HepG2 (cell line): ENCODE measurements around the gene RAB14. TPM values are rescaled to one million over a fixed set of nuclear protein-coding genes. Genes with fewer than 3 reads are reported as not detected.
"Not testable (repeated sequence)": the region's sequence is repeated elsewhere in the genome, so short reads cannot be mapped to it uniquely, and the experiment has no call there.

Experiments
- ARID3A ChIP-seq: IDR thresholded peaks from 2 replicates; pipeline ENCODE4 v1.6.1; 2012; ENCODE audit warnings: low read depth, low read length, improper control_type of control experiment
- BCL6 ChIP-seq: IDR thresholded peaks from 2 replicates; pipeline ENCODE4 v1.6.1; 2016; ENCODE audit warnings: missing genetic modification reagents, missing compliant biosample characterization
- CEBPB ChIP-seq: IDR thresholded peaks from 2 replicates; pipeline ENCODE4 v1.6.1; 2011; ENCODE audit warnings: low read depth, low read length, improper control_type of control experiment, borderline replicate concordance
- CEBPG ChIP-seq: IDR thresholded peaks from 2 replicates; pipeline ENCODE4 v1.6.1; 2016
- FOXJ3 ChIP-seq: sonication (generic); formaldehyde crosslinking; IDR thresholded peaks from 2 replicates; pipeline ENCODE4 v1.4.0; 2020; ENCODE audit warnings: missing genetic modification reagents, mild to moderate bottlenecking, borderline replicate concordance
- FOXO1 ChIP-seq: sonication (generic); formaldehyde crosslinking; IDR thresholded peaks from 2 replicates; pipeline ENCODE4 v1.4.0; 2020; ENCODE audit warnings: missing genetic modification reagents
- FOXP1 ChIP-seq, 2 experiments: fragments of 450-650 bp in 1 of 2; IDR thresholded peaks; 2 replicates each; pipeline ENCODE4 v1.6.1; 2017 to 2018; ENCODE audit warnings: antibody characterized with exemption in 1 of 2
- HOMEZ ChIP-seq: IDR thresholded peaks from 2 replicates; pipeline ENCODE4 v1.6.1; 2016; ENCODE audit warnings: low read depth
- IRF2 ChIP-seq: IDR thresholded peaks from 2 replicates; pipeline ENCODE4 v1.6.1; 2018; ENCODE audit warnings: missing genetic modification reagents, missing compliant biosample characterization
- MEF2D ChIP-seq: sonication (generic); formaldehyde crosslinking; IDR thresholded peaks from 2 replicates; pipeline ENCODE4 v1.5.1; 2020; ENCODE audit warnings: mild to moderate bottlenecking, missing genetic modification reagents
- MIER2 ChIP-seq: IDR thresholded peaks from 2 replicates; pipeline ENCODE4 v1.6.1; 2016; ENCODE audit warnings: missing biosample characterization, missing genetic modification reagents
- MIER3 ChIP-seq: IDR thresholded peaks from 2 replicates; pipeline ENCODE4 v1.6.1; 2016; ENCODE audit warnings: missing compliant biosample characterization, borderline replicate concordance
- MIXL1 ChIP-seq: IDR thresholded peaks from 2 replicates; pipeline ENCODE4 v1.6.1; 2016
- NFIC ChIP-seq: IDR thresholded peaks from 2 replicates; pipeline ENCODE4 v1.6.1; 2012; ENCODE audit warnings: mild to moderate bottlenecking, low read length, inconsistent platforms
- NR2F2 ChIP-seq: IDR thresholded peaks from 2 replicates; pipeline ENCODE4 v1.6.1; 2012; ENCODE audit warnings: low read depth, inconsistent platforms, borderline replicate concordance
- NR2F6 ChIP-seq, 2 experiments: IDR thresholded peaks; 2 replicates each; pipeline ENCODE4 v1.6.1; 2016; ENCODE audit warnings: antibody characterized with exemption in 1 of 2, mild to moderate bottlenecking in 1 of 2
- RXRB ChIP-seq: IDR thresholded peaks from 2 replicates; pipeline ENCODE4 v1.6.1; 2016; ENCODE audit warnings: borderline replicate concordance, missing genetic modification reagents, missing compliant biosample characterization
- SOX13 ChIP-seq, 3 experiments: fragments of 450-650 bp in 1 of 3; sonication (generic) in 1 of 3; formaldehyde crosslinking in 1 of 3; IDR thresholded peaks in 2 of 3; conservative IDR thresholded peaks in 1 of 3; 2 replicates each; pipeline versions ENCODE4 v1.5.0 to v1.6.1; 2016 to 2020; ENCODE audit warnings: antibody characterized with exemption in 1 of 3, mild to moderate bottlenecking in 1 of 3, missing compliant biosample characterization in 1 of 3, missing genetic modification reagents in 1 of 3, moderate library complexity in 1 of 3
- SOX6 ChIP-seq, 2 experiments: fragments of 450-650 bp in 1 of 2; sonication (generic) in 1 of 2; formaldehyde crosslinking in 1 of 2; IDR thresholded peaks; 2 replicates each; pipeline versions ENCODE4 v1.4.0 to v1.6.1; 2017 to 2020; ENCODE audit warnings: antibody characterized with exemption in 1 of 2, mild to moderate bottlenecking in 1 of 2, missing genetic modification reagents in 1 of 2
- THAP11 ChIP-seq: IDR thresholded peaks from 2 replicates; pipeline ENCODE4 v1.6.1; 2016; ENCODE audit warnings: missing biosample characterization, missing genetic modification reagents
- ZBTB20 ChIP-seq: sonication (generic); formaldehyde crosslinking; IDR thresholded peaks from 2 replicates; pipeline ENCODE4 v1.8.1; 2023; ENCODE audit warnings: missing genetic modification reagents, low read depth, mild to moderate bottlenecking, borderline replicate concordance
- polyA plus RNA-seq, 8 experiments: library from polyadenylated mRNA; depleted of rRNA in 3 of 8; stranded (reverse) in 7 of 8; unstranded in 1 of 8; fragments of >200 nt; fragmentation: Illumina TruSeq in 4 of 8; extraction: Trizol in 4 of 8; gene quantifications; 2 replicates each; pipeline versions ENCODE4 v1.2.1 to v1.2.3, GENCODE V29; 2011 to 2016; ENCODE audit warnings: low read depth in 4 of 8, missing spikeins in 1 of 8, mixed read lengths in 1 of 8; ENCODE audit not compliant: insufficient read depth in 1 of 8
- total RNA-seq, 5 experiments: library from RNA; depleted of rRNA; stranded (reverse); fragments of >200 nt; fragmentation: Illumina TruSeq; extraction: Trizol; gene quantifications; 2 replicates each; pipeline ENCODE4 v1.2.3, GENCODE V29; 2016; ENCODE audit warnings: low read depth in 1 of 5
- TF ChIP-seq, protein P1 (sequence below): sonication (generic); formaldehyde crosslinking; IDR thresholded peaks from 2 replicates; pipeline ENCODE4 v1.5.1; 2020; ENCODE audit warnings: mild to moderate bottlenecking, missing genetic modification reagents, borderline replicate concordance

RAB14 gene
- total and polyA plus RNA-seq, 2 of the 13 experiments (the other 11 are each of a cell fraction or from before 2014, with no cell fraction given) = 17.4 to 19.3 TPM

DNA sequence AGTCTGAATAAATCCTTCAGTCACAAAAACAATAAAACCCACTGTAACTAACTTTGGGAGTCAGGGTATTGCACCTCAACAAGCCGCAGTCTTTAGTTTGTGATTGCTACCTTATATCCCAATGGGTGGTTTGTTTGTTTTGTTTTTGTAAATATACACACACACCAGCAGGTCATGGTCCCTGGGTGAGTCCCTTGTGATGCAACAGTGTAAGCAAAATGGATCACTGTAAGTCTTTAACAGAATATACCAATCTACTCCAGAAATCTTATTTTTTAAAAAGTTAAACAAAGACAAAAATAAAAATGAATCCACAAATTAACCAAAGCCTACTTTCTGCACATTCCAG lies 22.3 kb downstream of the RAB14 start (continued):
- TF ChIP-seq ZBTB20 (CRISPR knock-in tag) (peak; percentile 62; the same call in 1 of the 2 replicates), SOX13 (CRISPR knock-in tag; conservative IDR thresholded peaks at IDR 0.05 in 1 of 2, IDR thresholded peaks at IDR 0.05 in 1 of 2) (peak in 1 of 2 experiments; percentile 66; a peak in 2 of 4 replicates), RXRB (peak; percentile 80), MEF2D (CRISPR knock-in tag) (peak; percentile 54; the same call in 1 of the 2 replicates), FOXP1 (IDR thresholded peaks at IDR 0.05) (peak; percentile 72; the same call in 1 of the 2 replicates), FOXP1 (CRISPR knock-in tag; IDR thresholded peaks at IDR 0.05) (peak; percentile 97), BCL6 (CRISPR knock-in tag) (peak; percentile 53; the same call in 1 of the 2 replicates), MIER3 (CRISPR knock-in tag) (peak; percentile 68; the same call in 1 of the 2 replicates), CEBPG (peak; percentile 89), MIXL1 (CRISPR knock-in tag) (0 out of 2 replicates have a peak, but pooled peaks have one; percentile 35), FOXO1 (CRISPR knock-in tag) (peak; percentile 73; the same call in 1 of the 2 replicates), HOMEZ (peak; percentile 28; the same call in 1 of the 2 replicates), NR2F6 (IDR thresholded peaks at IDR 0.05) (peak; percentile 83), NR2F6 (CRISPR knock-in tag; IDR thresholded peaks at IDR 0.05) (peak; percentile 86), IRF2 (peak; percentile 49; the same call in 1 of the 2 replicates), FOXJ3 (CRISPR knock-in tag) (peak; percentile 71; the same call in 1 of the 2 replicates), NFIC (peak; percentile 39; the same call in 1 of the 2 replicates), NR2F2 (peak; percentile 69), CEBPB (peak; percentile 88), ARID3A (0 out of 2 replicates have a peak, but pooled peaks have one; percentile 35), SOX6 (CRISPR knock-in tag; IDR thresholded peaks at IDR 0.05) (peak; percentile 68; the same call in 1 of the 2 replicates), THAP11 (CRISPR knock-in tag) (0 out of 2 replicates have a peak, but pooled peaks have one; percentile 31), MIER2 (CRISPR knock-in tag) (0 out of 2 replicates have a peak, but pooled peaks have one; percentile 19)
- TF ChIP-seq SOX13, SOX6 (IDR thresholded peaks at IDR 0.05): not testable (repeated sequence)
- TF ChIP-seq, protein P1, sequence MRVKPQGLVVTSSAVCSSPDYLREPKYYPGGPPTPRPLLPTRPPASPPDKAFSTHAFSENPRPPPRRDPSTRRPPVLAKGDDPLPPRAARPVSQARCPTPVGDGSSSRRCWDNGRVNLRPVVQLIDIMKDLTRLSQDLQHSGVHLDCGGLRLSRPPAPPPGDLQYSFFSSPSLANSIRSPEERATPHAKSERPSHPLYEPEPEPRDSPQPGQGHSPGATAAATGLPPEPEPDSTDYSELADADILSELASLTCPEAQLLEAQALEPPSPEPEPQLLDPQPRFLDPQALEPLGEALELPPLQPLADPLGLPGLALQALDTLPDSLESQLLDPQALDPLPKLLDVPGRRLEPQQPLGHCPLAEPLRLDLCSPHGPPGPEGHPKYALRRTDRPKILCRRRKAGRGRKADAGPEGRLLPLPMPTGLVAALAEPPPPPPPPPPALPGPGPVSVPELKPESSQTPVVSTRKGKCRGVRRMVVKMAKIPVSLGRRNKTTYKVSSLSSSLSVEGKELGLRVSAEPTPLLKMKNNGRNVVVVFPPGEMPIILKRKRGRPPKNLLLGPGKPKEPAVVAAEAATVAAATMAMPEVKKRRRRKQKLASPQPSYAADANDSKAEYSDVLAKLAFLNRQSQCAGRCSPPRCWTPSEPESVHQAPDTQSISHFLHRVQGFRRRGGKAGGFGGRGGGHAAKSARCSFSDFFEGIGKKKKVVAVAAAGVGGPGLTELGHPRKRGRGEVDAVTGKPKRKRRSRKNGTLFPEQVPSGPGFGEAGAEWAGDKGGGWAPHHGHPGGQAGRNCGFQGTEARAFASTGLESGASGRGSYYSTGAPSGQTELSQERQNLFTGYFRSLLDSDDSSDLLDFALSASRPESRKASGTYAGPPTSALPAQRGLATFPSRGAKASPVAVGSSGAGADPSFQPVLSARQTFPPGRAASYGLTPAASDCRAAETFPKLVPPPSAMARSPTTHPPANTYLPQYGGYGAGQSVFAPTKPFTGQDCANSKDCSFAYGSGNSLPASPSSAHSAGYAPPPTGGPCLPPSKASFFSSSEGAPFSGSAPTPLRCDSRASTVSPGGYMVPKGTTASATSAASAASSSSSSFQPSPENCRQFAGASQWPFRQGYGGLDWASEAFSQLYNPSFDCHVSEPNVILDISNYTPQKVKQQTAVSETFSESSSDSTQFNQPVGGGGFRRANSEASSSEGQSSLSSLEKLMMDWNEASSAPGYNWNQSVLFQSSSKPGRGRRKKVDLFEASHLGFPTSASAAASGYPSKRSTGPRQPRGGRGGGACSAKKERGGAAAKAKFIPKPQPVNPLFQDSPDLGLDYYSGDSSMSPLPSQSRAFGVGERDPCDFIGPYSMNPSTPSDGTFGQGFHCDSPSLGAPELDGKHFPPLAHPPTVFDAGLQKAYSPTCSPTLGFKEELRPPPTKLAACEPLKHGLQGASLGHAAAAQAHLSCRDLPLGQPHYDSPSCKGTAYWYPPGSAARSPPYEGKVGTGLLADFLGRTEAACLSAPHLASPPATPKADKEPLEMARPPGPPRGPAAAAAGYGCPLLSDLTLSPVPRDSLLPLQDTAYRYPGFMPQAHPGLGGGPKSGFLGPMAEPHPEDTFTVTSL = peak; percentile 88; the same call in 1 of the 2 replicates
